K562 (cell line): ENCODE measurements around the gene CDCA5. TPM values are rescaled to one million over a fixed set of nuclear protein-coding genes. Genes with fewer than 3 reads are reported as not detected.

Source experiments
- CCAR2 ChIP-seq: fragments of 200-400 bp; formaldehyde crosslinking; IDR thresholded peaks from 2 replicates; pipeline ENCODE4 v1.6.1; 2017; ENCODE audit warnings: mild to moderate bottlenecking, low read depth, low read length
- CTCFL ChIP-seq: IDR thresholded peaks from 2 replicates; pipeline ENCODE4 v1.6.1; 2011; ENCODE audit warnings: borderline replicate concordance, low read depth, mild to moderate bottlenecking, moderate library complexity, low read length; ENCODE audit not compliant: insufficient read depth, poor library complexity, severe bottlenecking
- MGA ChIP-seq: fragments of 450-650 bp; IDR thresholded peaks from 2 replicates; pipeline ENCODE4 v1.6.1; 2016; ENCODE audit warnings: mild to moderate bottlenecking, moderate library complexity
- OTX1 ChIP-seq: fragments of 450-650 bp; formaldehyde crosslinking; IDR thresholded peaks from 2 replicates; pipeline ENCODE4 v1.4.0; 2022; ENCODE audit warnings: mild to moderate bottlenecking
- PHF21A ChIP-seq: fragments of 450-650 bp; IDR thresholded peaks from 2 replicates; pipeline ENCODE4 v1.6.1; 2017; ENCODE audit warnings: low read depth, borderline replicate concordance
- PRDM10 ChIP-seq: fragments of 450-650 bp; IDR thresholded peaks from 2 replicates; pipeline ENCODE4 v1.6.1; 2018; ENCODE audit not compliant: partially characterized antibody
- RCOR1 ChIP-seq, 2 experiments: IDR thresholded peaks; 2 replicates each; pipeline ENCODE4 v1.6.1; 2012; ENCODE audit warnings: low read depth in 2 of 2, low read length in 2 of 2, borderline replicate concordance in 1 of 2, improper control_type of control experiment in 1 of 2
- SMARCE1 ChIP-seq: fragments of 450-650 bp; IDR thresholded peaks from 2 replicates; pipeline ENCODE4 v1.7.1; 2016; ENCODE audit warnings: mild to moderate bottlenecking
- USF2 ChIP-seq: sonication (generic); formaldehyde crosslinking; IDR thresholded peaks from 2 replicates; pipeline ENCODE4 v1.5.0; 2020; ENCODE audit warnings: missing genetic modification reagents
- polyA plus RNA-seq, 8 experiments: library from polyadenylated mRNA; depleted of rRNA in 4 of 8; stranded (reverse) in 5 of 8; unstranded in 3 of 8; fragments of >200 nt; fragmentation: Nextera tagmentation in 2 of 8; fragmentation: Illumina TruSeq in 1 of 8; extraction: Ambion mirVana in 2 of 8; extraction: Trizol in 1 of 8; gene quantifications; 2 replicates each; pipeline versions ENCODE4 v1.2.1 to v1.2.3, GENCODE V29; 2011 to 2014; ENCODE audit warnings: inconsistent platforms in 1 of 8, missing spikeins in 1 of 8
- total RNA-seq, 7 experiments: library from RNA; depleted of rRNA in 6 of 7; stranded (reverse); fragments of >200 nt in 6 of 7; fragmentation: Illumina TruSeq in 2 of 7; extraction: Trizol in 2 of 7; gene quantifications; 2 replicates each; pipeline versions ENCODE4 v1.2.1 to v1.2.3, GENCODE V29; 2011 to 2021; ENCODE audit warnings: low replicate concordance in 1 of 7

CDCA5 gene
- total and polyA plus RNA-seq, 9 of the 15 experiments (the other 6 are each of a cell fraction or from before 2014, with no cell fraction given), result 18.9 to 94.3 (median 64.6) TPM

GRCh38 chr11:65060913-65061408, 22.9 kb downstream of the CDCA5 start (continued):
- TF ChIP-seq MGA, result peak; percentile 35
- TF ChIP-seq CTCFL, result peak; percentile 53
- TF ChIP-seq USF2 (CRISPR knock-in tag), result peak; percentile 68
- TF ChIP-seq RCOR1 (IDR thresholded peaks at IDR 0.05; ENCODE audit: borderline replicate concordance in 1 of 2, low read depth in 2 of 2, low read length in 2 of 2), result no peak
- TF ChIP-seq SMARCE1, result no peak
- TF ChIP-seq CCAR2, result no peak
- no peak for TF ChIP-seq PHF21A
- peak; percentile 5 for TF ChIP-seq PRDM10
- peak; percentile 70; the same call in 1 of the 2 replicates for TF ChIP-seq OTX1 (CRISPR knock-in tag)
